ENCODE measurements around the gene C14orf180. TPM values are rescaled to one million over a fixed set of nuclear protein-coding genes. Genes with fewer than 3 reads are reported as not detected.

The C14orf180 gene
- total and polyA plus RNA-seq, 3 experiments from 2014 or later, result not detected

GRCh38 chr14:104563191-104563741 is 16.3 kb upstream of the C14orf180 start:
- no peak overlapping the region for H3K4me3 Mint-ChIP-seq
- Histone ChIP-seq H3K4me3 (ENCODE audit: low read length) (no peak overlapping the region), H3K27me3 (ENCODE audit: insufficient read depth, low read length, poor library complexity, severe bottlenecking) (no peaks in the 10 kb centered on the region), H3K4me1 (ENCODE audit: insufficient read depth, low read length) (peaks cover 6% of the 10 kb centered on the region), H3K27ac (ENCODE audit: low read depth, low read length) (no peak overlapping the region), H3K9me3 (ENCODE audit: low read length) (no peaks in the 10 kb centered on the region), H3K36me3 (ENCODE audit: insufficient read depth, low read length) (no peaks in the 10 kb centered on the region)
- peaks cover 10 to 30% of the 10 kb centered on the region in 2 donors for H3K27me3 Mint-ChIP-seq
- peaks cover 0 to 4% (median 0%) of the 10 kb centered on the region in 3 donors for H3K4me1 Mint-ChIP-seq
- ChIA-PET CTCF (interaction anchor here (1.3 to 1.5 kb wide), 3 partner anchors 15 to 483 kb away, joined by 3 to 5 read pairs (median 4); no protein-coding TSS in a partner anchor), POLR2A (no interaction called here)
- H3K9me3 Mint-ChIP-seq, result no peaks in the 10 kb centered on the region
- no peak overlapping the region for H3K27ac Mint-ChIP-seq
- no peak for DNase-seq
- no peaks in the 10 kb centered on the region for H3K36me3 Mint-ChIP-seq

DNA sequence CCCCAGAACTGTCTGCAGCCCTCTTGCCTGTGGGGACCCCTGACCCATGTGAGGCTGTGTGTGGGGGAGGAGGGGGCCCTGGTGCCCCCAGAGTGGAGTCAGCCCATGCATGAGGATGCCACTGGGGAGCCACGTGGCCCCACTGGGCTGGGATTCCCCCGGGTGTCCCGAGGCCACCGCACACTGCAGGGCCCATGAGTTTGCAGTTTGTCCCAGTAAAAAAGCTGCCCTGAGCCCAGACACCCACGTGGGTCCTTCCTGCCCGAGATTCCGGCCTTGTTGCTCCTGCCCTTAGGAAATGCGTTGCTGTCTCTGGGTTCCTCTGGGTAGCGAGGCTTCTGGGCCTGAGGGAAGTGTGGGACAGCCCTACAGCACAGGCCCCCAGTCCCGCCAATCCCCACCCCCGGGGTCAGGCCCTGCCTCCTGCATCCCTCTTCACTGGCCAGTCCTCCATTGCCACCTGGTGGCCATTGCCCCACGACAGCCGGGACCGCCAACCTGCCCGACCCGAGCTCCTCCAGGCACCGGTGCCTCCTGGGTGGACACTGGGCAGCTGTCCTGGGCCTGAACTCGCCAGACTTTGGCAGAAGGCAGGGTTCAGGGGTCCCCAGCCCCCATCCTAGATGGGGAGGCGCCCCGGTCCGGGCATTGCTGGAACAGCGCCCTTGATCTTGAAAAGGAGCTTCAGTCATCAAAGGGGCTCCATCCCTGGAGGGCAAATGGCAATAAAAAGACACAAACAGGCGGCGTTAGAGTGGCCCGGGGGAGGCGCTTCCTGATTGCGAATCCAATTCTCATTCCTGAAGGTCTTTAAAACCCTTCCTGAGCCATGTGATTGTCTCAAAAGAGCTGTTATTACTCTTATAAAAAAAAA is 15.6 kb upstream of the C14orf180 start:
- H3K27ac ChIP-seq (ENCODE audit: low read depth, low read length), result no peak overlapping the region
- ChIA-PET POLR2A (no interaction called here), CTCF (interaction anchor here (0.6 to 2.2 kb wide), 10 partner anchors 14 to 490 kb away, joined by 3 to 10 read pairs (median 4); no protein-coding TSS in a partner anchor)
- H3K27me3 Mint-ChIP-seq, result peaks cover 10 to 30% of the 10 kb centered on the region in 2 donors
- no peak overlapping the region for H3K27ac Mint-ChIP-seq
- H3K27me3 ChIP-seq (ENCODE audit: insufficient read depth, low read length, poor library complexity, severe bottlenecking), result no peaks in the 10 kb centered on the region
- peaks cover 0 to 4% (median 0%) of the 10 kb centered on the region in 3 donors for H3K4me1 Mint-ChIP-seq
- no peaks in the 10 kb centered on the region for H3K9me3 Mint-ChIP-seq
- no peak overlapping the region for H3K4me3 Mint-ChIP-seq
- no peaks in the 10 kb centered on the region for H3K9me3 ChIP-seq (ENCODE audit: low read length)
- H3K36me3 Mint-ChIP-seq, result no peaks in the 10 kb centered on the region
- DNase-seq, result peak; percentile 42 to 68 (median 54)
- H3K4me1 ChIP-seq (ENCODE audit: insufficient read depth, low read length), result peaks cover 6% of the 10 kb centered on the region
- no peaks in the 10 kb centered on the region for H3K36me3 ChIP-seq (ENCODE audit: insufficient read depth, low read length)
- no peak overlapping the region for H3K4me3 ChIP-seq (ENCODE audit: low read length)

- POLR2A ChIA-PET, result no interaction called here
- Mint-ChIP-seq H3K36me3 (no peaks in the 10 kb centered on the region), H3K27me3 (peaks cover 10 to 29% of the 10 kb centered on the region in 2 donors), H3K27ac (no peak overlapping the region), H3K4me1 (peaks cover 0 to 4% (median 0%) of the 10 kb centered on the region in 3 donors), H3K4me3 (no peak overlapping the region), H3K9me3 (no peaks in the 10 kb centered on the region)
- Histone ChIP-seq H3K4me3 (ENCODE audit: low read length) (no peak overlapping the region), H3K4me1 (ENCODE audit: insufficient read depth, low read length) (peaks cover 6% of the 10 kb centered on the region), H3K36me3 (ENCODE audit: insufficient read depth, low read length) (no peaks in the 10 kb centered on the region), H3K27me3 (ENCODE audit: insufficient read depth, low read length, poor library complexity, severe bottlenecking) (no peaks in the 10 kb centered on the region), H3K9me3 (ENCODE audit: low read length) (no peaks in the 10 kb centered on the region), H3K27ac (ENCODE audit: low read depth, low read length) (no peak overlapping the region)
- no peak for DNase-seq
- CTCF ChIA-PET, result interaction anchor here (0.6 to 2.2 kb wide), 9 partner anchors 18 to 491 kb away, joined by 3 to 10 read pairs (median 4); no protein-coding TSS in a partner anchor
Observed at GRCh38 chr14:104564744-104565679, 14.6 kb upstream of the C14orf180 start.

DNA sequence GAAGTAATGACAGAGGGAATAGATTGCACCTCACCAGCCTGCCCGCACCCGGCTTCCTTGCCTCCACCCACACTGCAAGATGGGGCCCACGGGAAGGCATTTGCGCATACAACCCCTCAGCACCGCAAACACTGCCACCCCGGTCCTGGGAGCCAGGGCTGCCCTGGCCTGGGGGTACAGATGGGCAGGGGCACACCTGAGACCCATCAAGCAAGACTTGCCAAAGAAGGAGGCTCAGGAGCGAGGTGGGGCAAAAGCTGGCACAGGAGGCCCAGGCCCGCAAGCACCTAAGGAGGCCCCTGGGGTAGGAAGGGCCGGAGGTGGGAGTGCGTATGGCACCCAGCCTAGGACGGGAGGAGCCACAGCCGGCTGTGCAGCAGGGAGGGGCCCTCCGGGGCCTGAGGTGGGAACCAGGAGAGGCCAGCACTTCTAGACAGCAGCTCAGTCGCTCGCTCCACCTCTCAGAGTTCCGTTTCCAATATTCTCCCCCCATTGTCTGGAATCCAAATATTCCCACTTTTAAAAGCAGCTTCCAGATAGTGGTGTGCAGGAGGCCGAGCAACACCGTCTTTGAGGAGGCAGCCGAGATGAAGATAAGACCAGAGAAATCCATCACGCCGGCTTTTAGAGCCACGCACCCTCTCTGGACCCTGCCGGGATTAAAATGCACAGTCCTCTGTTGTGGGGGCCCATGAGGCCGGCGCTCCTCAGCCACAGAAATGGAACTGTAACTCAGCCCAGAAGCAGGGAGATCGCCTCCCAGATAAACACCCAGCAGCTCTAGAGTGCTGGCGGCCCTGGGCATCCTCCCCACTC is 12.2 kb upstream of the C14orf180 start:
- no peak overlapping the region for H3K27ac ChIP-seq (ENCODE audit: low read depth, low read length)
- H3K27me3 ChIP-seq (ENCODE audit: insufficient read depth, low read length, poor library complexity, severe bottlenecking), result no peaks in the 10 kb centered on the region
- ChIA-PET CTCF (no interaction called here), POLR2A (no interaction called here)
- H3K27me3 Mint-ChIP-seq, result peaks cover 10 to 19% of the 10 kb centered on the region in 2 donors
- no peaks in the 10 kb centered on the region for H3K36me3 Mint-ChIP-seq
- peaks cover 6% of the 10 kb centered on the region for H3K4me1 ChIP-seq (ENCODE audit: insufficient read depth, low read length)
- H3K36me3 ChIP-seq (ENCODE audit: insufficient read depth, low read length), result no peaks in the 10 kb centered on the region
- H3K9me3 ChIP-seq (ENCODE audit: low read length), result no peaks in the 10 kb centered on the region
- H3K4me1 Mint-ChIP-seq, result peaks cover 0 to 4% (median 0%) of the 10 kb centered on the region in 3 donors
- H3K4me3 ChIP-seq (ENCODE audit: low read length), result no peak overlapping the region
- no peak for DNase-seq
- H3K27ac Mint-ChIP-seq, result no peak overlapping the region
- no peaks in the 10 kb centered on the region for H3K9me3 Mint-ChIP-seq
- H3K4me3 Mint-ChIP-seq, result no peak overlapping the region

DNA sequence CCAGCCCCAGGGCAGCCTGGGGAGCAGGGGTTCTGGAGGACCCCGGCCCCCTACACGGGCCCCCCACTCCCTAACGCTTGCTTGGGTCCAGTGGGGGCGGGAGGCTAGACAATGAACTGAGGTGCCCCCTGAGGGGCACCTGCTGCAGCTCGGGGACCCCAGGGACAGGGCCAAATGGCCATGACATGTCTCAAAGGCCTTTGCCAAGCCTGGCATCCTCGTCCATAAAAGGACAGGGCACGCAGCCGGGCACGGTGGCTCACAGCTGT is 11.7 kb upstream of the C14orf180 start:
- H3K4me1 ChIP-seq (ENCODE audit: insufficient read depth, low read length), result peaks cover 6% of the 10 kb centered on the region
- H3K4me3 ChIP-seq (ENCODE audit: low read length), result no peak overlapping the region
- no peak overlapping the region for H3K27ac Mint-ChIP-seq
- H3K4me1 Mint-ChIP-seq, result peaks cover 0 to 4% (median 0%) of the 10 kb centered on the region in 3 donors
- no peaks in the 10 kb centered on the region for H3K36me3 ChIP-seq (ENCODE audit: insufficient read depth, low read length)
- ChIA-PET CTCF (no interaction called here), POLR2A (no interaction called here)
- no peak for DNase-seq
- no peaks in the 10 kb centered on the region for H3K27me3 ChIP-seq (ENCODE audit: insufficient read depth, low read length, poor library complexity, severe bottlenecking)
- no peaks in the 10 kb centered on the region for H3K9me3 Mint-ChIP-seq
- no peak overlapping the region for H3K4me3 Mint-ChIP-seq
- H3K27me3 Mint-ChIP-seq, result peaks cover 10 to 19% of the 10 kb centered on the region in 2 donors
- no peaks in the 10 kb centered on the region for H3K36me3 Mint-ChIP-seq
- no peaks in the 10 kb centered on the region for H3K9me3 ChIP-seq (ENCODE audit: low read length)
- no peak overlapping the region for H3K27ac ChIP-seq (ENCODE audit: low read depth, low read length)

DNA sequence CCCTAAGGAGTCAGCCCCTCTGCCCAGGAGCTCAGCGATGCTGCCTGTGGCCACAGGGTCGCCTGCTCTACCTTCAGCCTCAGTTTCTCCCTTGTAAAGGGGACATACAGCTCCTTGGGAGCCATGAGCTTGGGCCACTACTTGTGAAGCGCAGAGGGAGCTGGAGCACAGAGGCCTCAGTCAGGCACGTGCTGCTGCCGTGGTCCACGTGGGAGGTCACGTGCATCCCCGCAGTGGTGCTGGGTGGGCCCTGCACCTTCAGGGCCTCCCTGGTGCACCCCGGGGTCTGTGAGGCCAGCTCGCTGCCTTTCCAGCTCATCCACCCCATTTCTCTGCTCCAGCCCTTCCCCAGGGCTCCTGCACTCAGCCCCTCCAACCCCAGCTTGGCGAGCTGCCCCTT is 10.9 kb upstream of the C14orf180 start:
- ChIA-PET CTCF (no interaction called here), POLR2A (no interaction called here)
- Mint-ChIP-seq H3K4me1 (peaks cover 0 to 4% (median 0%) of the 10 kb centered on the region in 3 donors), H3K9me3 (no peaks in the 10 kb centered on the region), H3K4me3 (no peak overlapping the region), H3K27me3 (peaks cover 10 to 19% of the 10 kb centered on the region in 2 donors), H3K36me3 (no peaks in the 10 kb centered on the region), H3K27ac (no peak overlapping the region)
- H3K36me3 ChIP-seq (ENCODE audit: insufficient read depth, low read length), result no peaks in the 10 kb centered on the region
- H3K4me1 ChIP-seq (ENCODE audit: insufficient read depth, low read length), result peaks cover 6% of the 10 kb centered on the region
- H3K4me3 ChIP-seq (ENCODE audit: low read length), result no peak overlapping the region
- no peaks in the 10 kb centered on the region for H3K27me3 ChIP-seq (ENCODE audit: insufficient read depth, low read length, poor library complexity, severe bottlenecking)
- no peak overlapping the region for H3K27ac ChIP-seq (ENCODE audit: low read depth, low read length)
- DNase-seq, result no peak
- H3K9me3 ChIP-seq (ENCODE audit: low read length), result no peaks in the 10 kb centered on the region

GRCh38 chr14:104569435-104569834 is 10.1 kb upstream of the C14orf180 start:
- POLR2A ChIA-PET, result no interaction called here
- DNase-seq, result no peak
- H3K4me3 ChIP-seq (ENCODE audit: low read length), result no peak overlapping the region
- no peaks in the 10 kb centered on the region for H3K27me3 ChIP-seq (ENCODE audit: insufficient read depth, low read length, poor library complexity, severe bottlenecking)
- Mint-ChIP-seq H3K9me3 (no peaks in the 10 kb centered on the region), H3K36me3 (no peaks in the 10 kb centered on the region), H3K4me1 (no peaks in the 10 kb centered on the region), H3K4me3 (no peak overlapping the region), H3K27me3 (peaks cover 10 to 14% of the 10 kb centered on the region in 2 donors), H3K27ac (no peak overlapping the region)
- H3K9me3 ChIP-seq (ENCODE audit: low read length), result no peaks in the 10 kb centered on the region
- no peak overlapping the region for H3K27ac ChIP-seq (ENCODE audit: low read depth, low read length)
- CTCF ChIA-PET, result no interaction called here
- H3K4me1 ChIP-seq (ENCODE audit: insufficient read depth, low read length), result no peaks in the 10 kb centered on the region
- H3K36me3 ChIP-seq (ENCODE audit: insufficient read depth, low read length), result no peaks in the 10 kb centered on the region

Data from CD8-positive, alpha-beta memory T cell (primary cell).